Measurements from ENCODE around the gene MTRFR. TPM values are rescaled to one million over a fixed set of nuclear protein-coding genes. Genes with fewer than 3 reads are reported as not detected.
A peak's percentile ranks its signal among the peaks of the same experiment; 100 is the strongest.
"Not testable (repeated sequence)": the region's sequence is repeated elsewhere in the genome, so short reads cannot be mapped to it uniquely, and the experiment has no call there.

Gene MTRFR
- total RNA-seq, 1 donor = 12.8 TPM

GRCh38 chr12:123250471-123251383 lies 17.5 kb downstream of the MTRFR start:
- DNase-seq (ENCODE audit: low read depth) = no peak
- TF ChIP-seq CTCF (IDR thresholded peaks at IDR 0.05; ENCODE audit: insufficient read depth, low read length) = no peak

GRCh38 chr12:123251403-123252076 lies 18.3 kb downstream of the MTRFR start:
- DNase-seq (ENCODE audit: low read depth) = no peak
- no peak overlapping the region for H3K4me3 ChIP-seq (ENCODE audit: low read depth, low read length)
- TF ChIP-seq CTCF (IDR thresholded peaks at IDR 0.05; ENCODE audit: insufficient read depth, low read length) = no peak

More at GRCh38 chr12:123250471-123251383, 17.5 kb downstream of the MTRFR start:
- no peak overlapping the region for H3K4me3 ChIP-seq (ENCODE audit: low read depth, low read length)

- DNase-seq (ENCODE audit: low read depth); H3K4me3 ChIP-seq (ENCODE audit: low read depth, low read length): not testable (repeated sequence)
These were observed 19.1 kb downstream of the MTRFR start for GRCh38 chr12:123252365-123252764.

GRCh38 chr12:123253641-123254459 lies 20.6 kb downstream of the MTRFR start:
- H3K4me3 ChIP-seq (ENCODE audit: low read depth, low read length) = no peak overlapping the region
- TF ChIP-seq CTCF (IDR thresholded peaks at IDR 0.05; ENCODE audit: insufficient read depth, low read length) = no peak
- DNase-seq (ENCODE audit: low read depth) = peak; percentile 29

GRCh38 chr12:123254853-123255446 lies 21.7 kb downstream of the MTRFR start:
- no peak for DNase-seq (ENCODE audit: low read depth)
- TF ChIP-seq CTCF (IDR thresholded peaks at IDR 0.05; ENCODE audit: insufficient read depth, low read length) = no peak
- no peak overlapping the region for H3K4me3 ChIP-seq (ENCODE audit: low read depth, low read length)

GRCh38 chr12:123258593-123258992 lies 25.4 kb downstream of the MTRFR start:
- H3K4me3 ChIP-seq (ENCODE audit: low read depth, low read length) = no peak overlapping the region
- TF ChIP-seq CTCF (IDR thresholded peaks at IDR 0.05; ENCODE audit: insufficient read depth, low read length) = no peak
- DNase-seq (ENCODE audit: low read depth) = no peak
